ENCODE results near the gene CHMP3.

CHMP3 gene

GRCh38 chr2:86461042-86461743 is 102.0 kb downstream of the CHMP3 start:
- no peak for DNase-seq

DNA sequence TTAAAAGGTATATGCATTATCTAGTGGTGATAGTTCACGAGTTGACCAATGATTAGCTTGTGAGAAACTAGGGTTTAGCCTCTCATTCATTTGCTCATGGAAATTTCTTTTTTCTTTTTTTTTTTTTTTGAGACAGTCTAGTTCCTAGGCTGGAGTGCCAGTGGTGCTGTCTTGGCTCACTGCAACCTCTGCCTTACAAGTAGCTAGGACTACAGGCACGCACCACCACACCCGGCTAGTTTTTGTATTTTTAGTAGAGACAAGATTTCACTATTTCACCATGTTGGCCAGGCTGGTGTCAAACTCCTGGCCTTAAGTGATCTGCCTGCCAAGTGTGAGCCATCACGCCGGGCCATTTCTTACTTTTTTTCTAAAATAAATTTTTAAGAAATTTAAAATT is 108.1 kb downstream of the CHMP3 start:
- DNase-seq = no peak

DNA sequence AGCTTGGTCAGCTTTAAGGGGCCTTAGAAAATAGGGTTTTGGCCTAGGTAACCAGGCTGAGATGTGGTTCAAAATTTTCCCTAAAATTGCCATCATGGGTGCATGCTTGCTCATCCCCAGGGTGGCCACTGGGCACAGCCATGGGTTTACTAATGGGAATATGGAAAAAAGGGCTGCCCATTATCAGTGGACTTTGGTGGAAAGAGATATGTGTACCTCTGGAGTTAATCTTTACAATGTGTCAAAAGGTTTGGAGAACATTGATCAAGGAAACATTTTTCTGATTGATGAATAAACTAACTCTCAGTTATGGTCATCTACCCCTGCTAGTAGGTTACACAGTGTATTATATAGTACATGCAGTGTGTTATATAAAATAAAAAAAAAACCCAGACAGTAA is 109.0 kb downstream of the CHMP3 start:
- DNase-seq = no peak

- DNase-seq = peak; percentile 68
These were observed 109.4 kb downstream of the CHMP3 start for GRCh38 chr2:86453836-86454235.
